Measurements from ENCODE around the gene C16orf95. TPM values are rescaled to one million over a fixed set of nuclear protein-coding genes. Genes with fewer than 3 reads are reported as not detected.

C16orf95 gene
- total and polyA plus RNA-seq, 4 donors = 0.48 to 4.3 (median 2.1) TPM

DNA sequence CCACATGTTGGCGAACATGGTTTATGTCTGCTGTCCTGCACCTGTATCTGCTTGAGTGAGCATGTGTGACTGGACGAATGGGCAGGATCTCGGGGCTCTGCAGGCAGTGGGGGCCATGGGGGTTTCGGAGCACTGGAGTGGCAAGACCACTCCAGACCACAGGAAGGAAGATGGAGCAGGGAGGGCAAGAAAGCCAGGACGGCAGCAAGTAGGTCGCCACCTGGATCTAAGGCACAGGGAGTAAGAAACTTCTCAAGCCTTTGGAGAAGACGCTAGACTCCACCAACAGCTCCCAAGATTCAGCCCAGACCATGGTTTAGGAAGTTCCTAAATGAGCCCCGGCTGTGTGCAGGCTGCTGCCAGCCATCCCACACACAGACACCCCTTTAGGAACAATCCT lies 32.8 kb upstream of the C16orf95 start:
- no peak overlapping the region for H3K4me3 ChIP-seq
- H3K36me3 ChIP-seq (ENCODE audit: control insufficient read depth in 4 of 4, insufficient read depth in 4 of 4, low read length in 4 of 4) = peaks cover 0 to 15% (median 5%) of the 10 kb centered on the region in 4 donors
- H3K4me1 ChIP-seq (ENCODE audit: control insufficient read depth in 5 of 5, insufficient read depth in 5 of 5, low read length in 5 of 5) = peaks cover 0 to 9% (median 2%) of the 10 kb centered on the region in 5 donors
- ATAC-seq (ENCODE audit: insufficient read depth, low FRiP score) (no peak), DNase-seq (no peak)
- H3K9ac ChIP-seq (ENCODE audit: insufficient read depth in 1 of 2, low read length in 2 of 2) = no peak overlapping the region
- WGBS, 2 donors = 90 to 93% methylated on average over 8 of the region's 8 CpGs
- no peaks in the 10 kb centered on the region for H3K27me3 ChIP-seq (ENCODE audit: control insufficient read depth in 3 of 3, insufficient read depth in 3 of 3, low read length in 2 of 3)
- H3K27ac ChIP-seq (ENCODE audit: low read depth in 1 of 2, low read length in 1 of 2) = no peak overlapping the region
- TF ChIP-seq, protein P1, sequence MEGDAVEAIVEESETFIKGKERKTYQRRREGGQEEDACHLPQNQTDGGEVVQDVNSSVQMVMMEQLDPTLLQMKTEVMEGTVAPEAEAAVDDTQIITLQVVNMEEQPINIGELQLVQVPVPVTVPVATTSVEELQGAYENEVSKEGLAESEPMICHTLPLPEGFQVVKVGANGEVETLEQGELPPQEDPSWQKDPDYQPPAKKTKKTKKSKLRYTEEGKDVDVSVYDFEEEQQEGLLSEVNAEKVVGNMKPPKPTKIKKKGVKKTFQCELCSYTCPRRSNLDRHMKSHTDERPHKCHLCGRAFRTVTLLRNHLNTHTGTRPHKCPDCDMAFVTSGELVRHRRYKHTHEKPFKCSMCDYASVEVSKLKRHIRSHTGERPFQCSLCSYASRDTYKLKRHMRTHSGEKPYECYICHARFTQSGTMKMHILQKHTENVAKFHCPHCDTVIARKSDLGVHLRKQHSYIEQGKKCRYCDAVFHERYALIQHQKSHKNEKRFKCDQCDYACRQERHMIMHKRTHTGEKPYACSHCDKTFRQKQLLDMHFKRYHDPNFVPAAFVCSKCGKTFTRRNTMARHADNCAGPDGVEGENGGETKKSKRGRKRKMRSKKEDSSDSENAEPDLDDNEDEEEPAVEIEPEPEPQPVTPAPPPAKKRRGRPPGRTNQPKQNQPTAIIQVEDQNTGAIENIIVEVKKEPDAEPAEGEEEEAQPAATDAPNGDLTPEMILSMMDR (IDR thresholded peaks at IDR 0.05; ENCODE audit: control extremely low read depth, extremely low read depth) = no peak
- no peaks in the 10 kb centered on the region for H3K9me3 ChIP-seq (ENCODE audit: control insufficient read depth in 4 of 4, insufficient read depth in 3 of 4, low read length in 3 of 4)

DNA sequence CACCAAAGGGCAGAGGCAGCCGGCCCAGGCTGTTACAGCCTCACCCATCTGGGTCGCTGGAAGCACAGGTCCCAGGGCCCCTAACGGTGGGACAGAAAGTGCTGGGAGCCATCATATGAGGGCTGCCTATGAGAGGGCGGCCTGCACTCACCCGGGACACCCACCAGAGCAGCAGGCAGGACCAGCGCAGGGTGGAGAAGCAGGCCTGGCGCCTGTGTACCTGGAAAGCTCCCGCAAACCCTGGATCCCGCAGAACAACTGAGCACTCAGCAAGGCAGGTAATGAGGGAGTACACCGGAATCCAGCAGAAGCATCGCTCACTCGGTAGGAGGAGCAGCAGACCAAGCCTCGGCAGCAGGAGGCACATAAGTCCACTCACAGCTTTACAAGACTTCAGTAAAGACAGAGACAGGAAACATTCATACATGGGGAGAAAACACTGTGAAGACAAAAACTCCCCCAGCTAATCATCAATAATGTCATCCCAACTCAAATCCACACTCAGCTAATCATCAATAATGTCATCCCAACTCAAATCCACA lies 31.5 kb upstream of the C16orf95 start:
- Histone ChIP-seq H3K36me3 (ENCODE audit: control insufficient read depth in 4 of 4, insufficient read depth in 4 of 4, low read length in 4 of 4) (peaks cover 0 to 15% (median 5%) of the 10 kb centered on the region in 4 donors), H3K9me3 (ENCODE audit: control insufficient read depth in 4 of 4, insufficient read depth in 3 of 4, low read length in 3 of 4) (no peaks in the 10 kb centered on the region), H3K27ac (ENCODE audit: low read depth in 1 of 2, low read length in 1 of 2) (no peak overlapping the region), H3K4me3 (no peak overlapping the region), H3K9ac (ENCODE audit: insufficient read depth in 1 of 2, low read length in 2 of 2) (no peak overlapping the region), H3K4me1 (ENCODE audit: control insufficient read depth in 5 of 5, insufficient read depth in 5 of 5, low read length in 5 of 5) (peaks cover 0 to 9% (median 9%) of the 10 kb centered on the region in 5 donors), H3K27me3 (ENCODE audit: control insufficient read depth in 3 of 3, insufficient read depth in 3 of 3, low read length in 2 of 3) (no peaks in the 10 kb centered on the region)
- WGBS, 2 donors = 96% methylated on average over 13 of the region's 13 CpGs
- TF ChIP-seq, protein P1 (IDR thresholded peaks at IDR 0.05; ENCODE audit: control extremely low read depth, extremely low read depth) = no peak
- ATAC-seq (ENCODE audit: insufficient read depth, low FRiP score) = no peak
- no peak for DNase-seq

DNA sequence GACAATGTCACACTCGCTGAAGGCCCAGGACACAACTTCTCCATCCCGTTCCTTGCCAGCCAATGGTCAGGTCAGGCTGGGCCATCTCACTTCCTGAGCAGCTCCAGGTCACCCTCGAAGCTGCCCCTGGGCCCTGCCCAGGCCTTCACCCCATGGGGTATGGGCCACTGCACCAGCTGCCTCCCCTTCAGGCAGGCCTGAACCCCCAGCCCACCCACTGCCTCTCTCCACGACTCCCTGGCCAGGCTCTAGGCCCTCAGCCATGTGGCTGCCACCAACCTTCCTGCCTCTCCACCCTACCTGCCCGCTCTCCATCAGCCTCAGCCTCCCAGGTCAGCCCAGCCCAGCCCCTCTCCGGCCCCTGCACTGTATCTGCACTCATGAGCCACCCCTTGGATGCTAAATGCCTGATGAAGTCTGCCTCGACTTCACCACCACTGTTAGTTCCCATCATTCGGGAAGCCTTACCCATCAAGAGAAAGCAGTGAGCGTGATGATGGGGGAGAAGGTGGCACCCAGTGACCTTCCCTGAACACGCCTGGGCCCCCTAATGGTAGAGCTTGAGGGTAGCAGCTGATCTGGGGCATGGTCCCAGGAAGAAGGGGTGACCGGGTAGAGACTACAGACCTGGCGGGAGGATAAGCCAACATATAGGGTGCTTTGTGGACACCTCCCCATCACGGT lies 30.9 kb upstream of the C16orf95 start:
- Histone ChIP-seq H3K9me3 (ENCODE audit: control insufficient read depth in 4 of 4, insufficient read depth in 3 of 4, low read length in 3 of 4) (no peaks in the 10 kb centered on the region), H3K9ac (ENCODE audit: insufficient read depth in 1 of 2, low read length in 2 of 2) (no peak overlapping the region), H3K27ac (ENCODE audit: low read depth in 1 of 2, low read length in 1 of 2) (no peak overlapping the region), H3K4me3 (no peak overlapping the region), H3K27me3 (ENCODE audit: control insufficient read depth in 3 of 3, insufficient read depth in 3 of 3, low read length in 2 of 3) (no peaks in the 10 kb centered on the region), H3K4me1 (ENCODE audit: control insufficient read depth in 5 of 5, insufficient read depth in 5 of 5, low read length in 5 of 5) (peaks cover 0 to 9% (median 9%) of the 10 kb centered on the region in 5 donors), H3K36me3 (ENCODE audit: control insufficient read depth in 4 of 4, insufficient read depth in 4 of 4, low read length in 4 of 4) (peaks cover 0 to 19% (median 7%) of the 10 kb centered on the region in 4 donors)
- WGBS, 2 donors = 95 to 96% methylated on average over 13 of the region's 13 CpGs
- no peak for ATAC-seq (ENCODE audit: insufficient read depth, low FRiP score)
- no peak for DNase-seq
- TF ChIP-seq, protein P1 (IDR thresholded peaks at IDR 0.05; ENCODE audit: control extremely low read depth, extremely low read depth) = no peak

Data from lung (tissue), 12 donors.